HCT116 (cell line): Measurements from ENCODE around the gene C20orf204.

Experiments used
- CEBPB ChIP-seq: IDR thresholded peaks from 2 replicates; pipeline ENCODE4 v1.6.1; 2012; ENCODE audit warnings: low read depth
- EGR1 ChIP-seq: IDR thresholded peaks from 2 replicates; pipeline ENCODE4 v1.6.1; 2012; ENCODE audit warnings: low read depth
- ELF1 ChIP-seq: IDR thresholded peaks from 2 replicates; pipeline ENCODE4 v1.6.1; 2012; ENCODE audit warnings: low read depth, borderline replicate concordance
- EZH2 ChIP-seq: fragments of 200-600 bp; sonication (generic); IDR thresholded peaks from 2 replicates; pipeline ENCODE4 v1.6.1; 2017; ENCODE audit warnings: antibody characterized with exemption, mixed run types
- POLR2A ChIP-seq: IDR thresholded peaks from 2 replicates; pipeline ENCODE4 v1.7.0; 2011; ENCODE audit warnings: borderline replicate concordance; ENCODE audit not compliant: insufficient read depth, insufficient read length; ENCODE audit errors: extremely low read depth
- POLR2AphosphoS5 ChIP-seq: IDR thresholded peaks from 2 replicates; pipeline ENCODE4 v1.6.1; 2011; ENCODE audit warnings: mild to moderate bottlenecking, low read depth, low read length, moderate library complexity
- RAD21 ChIP-seq: IDR thresholded peaks from 2 replicates; pipeline ENCODE4 v1.6.1; 2012; ENCODE audit warnings: low read depth, mild to moderate bottlenecking
- TCF7L2 ChIP-seq: IDR thresholded peaks from 2 replicates; pipeline ENCODE4 v1.7.0; 2011; ENCODE audit warnings: borderline replicate concordance, inconsistent platforms; ENCODE audit not compliant: insufficient read depth, insufficient read length; ENCODE audit errors: extremely low read depth
- YY1 ChIP-seq: IDR thresholded peaks from 2 replicates; pipeline ENCODE4 v1.6.1; 2011; ENCODE audit warnings: low read length, low read depth, moderate library complexity, mild to moderate bottlenecking; ENCODE audit not compliant: insufficient replicate concordance; ENCODE audit errors: extremely low read depth
- ZNF274 ChIP-seq: fragments of 200-500 bp; sonication (Bioruptor generic); IDR thresholded peaks from 2 replicates; pipeline ENCODE4 v1.6.1; 2014; ENCODE audit warnings: mild to moderate bottlenecking, low read depth, low read length, inconsistent platforms
- TF ChIP-seq, protein P1 (sequence below), 3 experiments: fragments of 200-600 bp in 1 of 3; sonication (generic) in 1 of 3; IDR thresholded peaks in 2 of 3; conservative IDR thresholded peaks in 1 of 3; 2 replicates each; pipeline ENCODE4 v1.5.1; 2012 to 2017; ENCODE audit warnings: low read depth in 2 of 3, low read length in 2 of 3, antibody characterized with exemption in 1 of 3, borderline replicate concordance in 1 of 3, control low read depth in 1 of 3, mild to moderate bottlenecking in 1 of 3, mixed read lengths in 1 of 3, mixed run types in 1 of 3, moderate library complexity in 1 of 3; ENCODE audit not compliant: insufficient read depth in 1 of 3
- TF ChIP-seq, protein P2 (sequence below): IDR thresholded peaks from 2 replicates; pipeline ENCODE4 v1.6.1; 2012
- TF ChIP-seq, protein P3 (sequence below): IDR thresholded peaks from 2 replicates; pipeline ENCODE4 v1.6.1; 2012
- TF ChIP-seq, protein P4 (sequence below): IDR thresholded peaks from 2 replicates; pipeline ENCODE4 v1.6.1; 2012; ENCODE audit warnings: low read depth

DNA sequence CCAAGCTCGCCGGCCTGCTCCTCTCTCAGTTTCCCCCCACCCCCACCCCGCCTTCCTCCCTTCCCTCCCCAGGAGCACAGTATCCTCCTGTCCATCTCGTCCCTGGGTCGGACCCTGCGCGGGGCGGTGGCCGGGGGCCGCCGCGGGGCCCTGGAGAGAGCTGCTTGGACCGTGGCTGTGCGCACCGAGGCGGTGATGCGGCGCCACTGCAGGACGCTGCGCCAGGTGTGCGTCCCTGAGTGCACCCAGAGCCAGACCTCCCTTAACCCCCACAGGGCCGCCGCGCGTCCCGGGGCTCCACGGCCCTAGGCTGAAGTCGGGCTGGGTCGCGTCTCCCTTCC is 2.2 kb downstream of the C20orf204 start:
- TF ChIP-seq ZNF274: no peak
- no peak for TF ChIP-seq POLR2A
- TF ChIP-seq RAD21: no peak
- no peak for TF ChIP-seq POLR2AphosphoS5
- TF ChIP-seq, protein P1, sequence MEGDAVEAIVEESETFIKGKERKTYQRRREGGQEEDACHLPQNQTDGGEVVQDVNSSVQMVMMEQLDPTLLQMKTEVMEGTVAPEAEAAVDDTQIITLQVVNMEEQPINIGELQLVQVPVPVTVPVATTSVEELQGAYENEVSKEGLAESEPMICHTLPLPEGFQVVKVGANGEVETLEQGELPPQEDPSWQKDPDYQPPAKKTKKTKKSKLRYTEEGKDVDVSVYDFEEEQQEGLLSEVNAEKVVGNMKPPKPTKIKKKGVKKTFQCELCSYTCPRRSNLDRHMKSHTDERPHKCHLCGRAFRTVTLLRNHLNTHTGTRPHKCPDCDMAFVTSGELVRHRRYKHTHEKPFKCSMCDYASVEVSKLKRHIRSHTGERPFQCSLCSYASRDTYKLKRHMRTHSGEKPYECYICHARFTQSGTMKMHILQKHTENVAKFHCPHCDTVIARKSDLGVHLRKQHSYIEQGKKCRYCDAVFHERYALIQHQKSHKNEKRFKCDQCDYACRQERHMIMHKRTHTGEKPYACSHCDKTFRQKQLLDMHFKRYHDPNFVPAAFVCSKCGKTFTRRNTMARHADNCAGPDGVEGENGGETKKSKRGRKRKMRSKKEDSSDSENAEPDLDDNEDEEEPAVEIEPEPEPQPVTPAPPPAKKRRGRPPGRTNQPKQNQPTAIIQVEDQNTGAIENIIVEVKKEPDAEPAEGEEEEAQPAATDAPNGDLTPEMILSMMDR (IDR thresholded peaks at IDR 0.05 in 2 of 3, conservative IDR thresholded peaks at IDR 0.05 in 1 of 3; ENCODE audit: borderline replicate concordance in 1 of 3, insufficient read depth in 1 of 3, low read depth in 2 of 3, low read length in 2 of 3): no peak
- TF ChIP-seq EZH2: no peak
- no peak for TF ChIP-seq EGR1
- TF ChIP-seq, protein P2, sequence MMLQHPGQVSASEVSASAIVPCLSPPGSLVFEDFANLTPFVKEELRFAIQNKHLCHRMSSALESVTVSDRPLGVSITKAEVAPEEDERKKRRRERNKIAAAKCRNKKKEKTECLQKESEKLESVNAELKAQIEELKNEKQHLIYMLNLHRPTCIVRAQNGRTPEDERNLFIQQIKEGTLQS: no peak
- TF ChIP-seq CEBPB: no peak
- TF ChIP-seq, protein P3, sequence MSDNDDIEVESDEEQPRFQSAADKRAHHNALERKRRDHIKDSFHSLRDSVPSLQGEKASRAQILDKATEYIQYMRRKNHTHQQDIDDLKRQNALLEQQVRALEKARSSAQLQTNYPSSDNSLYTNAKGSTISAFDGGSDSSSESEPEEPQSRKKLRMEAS: no peak
- TF ChIP-seq TCF7L2: no peak
- TF ChIP-seq YY1: no peak
- no peak for TF ChIP-seq ELF1
- TF ChIP-seq, protein P4, sequence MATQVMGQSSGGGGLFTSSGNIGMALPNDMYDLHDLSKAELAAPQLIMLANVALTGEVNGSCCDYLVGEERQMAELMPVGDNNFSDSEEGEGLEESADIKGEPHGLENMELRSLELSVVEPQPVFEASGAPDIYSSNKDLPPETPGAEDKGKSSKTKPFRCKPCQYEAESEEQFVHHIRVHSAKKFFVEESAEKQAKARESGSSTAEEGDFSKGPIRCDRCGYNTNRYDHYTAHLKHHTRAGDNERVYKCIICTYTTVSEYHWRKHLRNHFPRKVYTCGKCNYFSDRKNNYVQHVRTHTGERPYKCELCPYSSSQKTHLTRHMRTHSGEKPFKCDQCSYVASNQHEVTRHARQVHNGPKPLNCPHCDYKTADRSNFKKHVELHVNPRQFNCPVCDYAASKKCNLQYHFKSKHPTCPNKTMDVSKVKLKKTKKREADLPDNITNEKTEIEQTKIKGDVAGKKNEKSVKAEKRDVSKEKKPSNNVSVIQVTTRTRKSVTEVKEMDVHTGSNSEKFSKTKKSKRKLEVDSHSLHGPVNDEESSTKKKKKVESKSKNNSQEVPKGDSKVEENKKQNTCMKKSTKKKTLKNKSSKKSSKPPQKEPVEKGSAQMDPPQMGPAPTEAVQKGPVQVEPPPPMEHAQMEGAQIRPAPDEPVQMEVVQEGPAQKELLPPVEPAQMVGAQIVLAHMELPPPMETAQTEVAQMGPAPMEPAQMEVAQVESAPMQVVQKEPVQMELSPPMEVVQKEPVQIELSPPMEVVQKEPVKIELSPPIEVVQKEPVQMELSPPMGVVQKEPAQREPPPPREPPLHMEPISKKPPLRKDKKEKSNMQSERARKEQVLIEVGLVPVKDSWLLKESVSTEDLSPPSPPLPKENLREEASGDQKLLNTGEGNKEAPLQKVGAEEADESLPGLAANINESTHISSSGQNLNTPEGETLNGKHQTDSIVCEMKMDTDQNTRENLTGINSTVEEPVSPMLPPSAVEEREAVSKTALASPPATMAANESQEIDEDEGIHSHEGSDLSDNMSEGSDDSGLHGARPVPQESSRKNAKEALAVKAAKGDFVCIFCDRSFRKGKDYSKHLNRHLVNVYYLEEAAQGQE: no peak
